HS-5 (cell line): ENCODE measurements around the gene SENP5.

Experiments
- DNase-seq: peaks from one replicate; pipeline ENCODE4 v3.0.0-alpha.2; 2012; ENCODE audit warnings: low read depth

SENP5 gene

DNA sequence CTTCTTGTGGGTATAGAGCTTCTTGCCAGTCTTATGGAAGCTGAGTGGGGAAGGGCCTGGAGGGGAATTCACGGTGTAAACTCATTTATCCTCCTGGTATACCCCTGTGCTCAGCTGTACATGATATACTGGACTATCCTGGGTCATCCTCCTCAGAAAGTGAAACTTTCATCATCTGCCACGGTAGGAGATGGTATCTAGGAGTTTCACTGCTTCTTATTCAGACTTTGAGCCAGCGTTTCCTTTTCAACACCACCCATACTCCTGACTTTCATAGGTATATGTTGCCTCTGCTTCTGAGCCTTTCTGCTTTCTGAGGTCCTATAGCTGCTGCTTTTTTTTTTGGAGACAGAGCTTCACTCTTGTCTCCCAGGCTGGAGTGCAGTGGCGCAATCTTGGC, 15.6 kb downstream of the SENP5 start:
- DNase-seq, result no peak

GRCh38 chr3:196886144-196886543, 18.4 kb downstream of the SENP5 start:
- DNase-seq, result no peak

GRCh38 chr3:196889844-196890708, 22.4 kb downstream of the SENP5 start:
- DNase-seq, result no peak

- DNase-seq, result no peak
Observed at GRCh38 chr3:196894557-196895295, 27.0 kb downstream of the SENP5 start.

- no peak for DNase-seq
Observed at GRCh38 chr3:196896229-196896628, 28.5 kb downstream of the SENP5 start.

GRCh38 chr3:196901768-196902167, 34.0 kb downstream of the SENP5 start:
- DNase-seq, result no peak

- no peak for DNase-seq
Observed at GRCh38 chr3:196902296-196902695, 34.6 kb downstream of the SENP5 start.

DNA sequence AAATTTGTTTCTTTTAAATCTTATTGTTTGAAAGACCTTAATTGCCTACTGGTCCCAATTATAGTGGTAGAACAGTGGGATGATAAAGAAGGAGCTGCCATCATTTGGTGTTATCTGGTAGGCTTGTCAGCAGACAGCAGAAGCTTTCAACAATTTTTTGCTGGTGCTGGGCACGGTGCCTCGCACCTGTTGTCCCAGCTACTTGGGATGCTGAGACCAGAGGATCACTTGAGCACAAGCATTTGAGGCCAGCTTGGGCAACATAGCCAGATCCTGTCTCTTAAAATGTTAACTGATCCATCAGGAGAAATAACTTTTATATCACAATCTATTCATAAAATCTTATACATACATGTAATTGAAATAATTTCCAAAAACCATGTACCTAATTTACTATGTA, 36.0 kb downstream of the SENP5 start:
- DNase-seq, result no peak

DNA sequence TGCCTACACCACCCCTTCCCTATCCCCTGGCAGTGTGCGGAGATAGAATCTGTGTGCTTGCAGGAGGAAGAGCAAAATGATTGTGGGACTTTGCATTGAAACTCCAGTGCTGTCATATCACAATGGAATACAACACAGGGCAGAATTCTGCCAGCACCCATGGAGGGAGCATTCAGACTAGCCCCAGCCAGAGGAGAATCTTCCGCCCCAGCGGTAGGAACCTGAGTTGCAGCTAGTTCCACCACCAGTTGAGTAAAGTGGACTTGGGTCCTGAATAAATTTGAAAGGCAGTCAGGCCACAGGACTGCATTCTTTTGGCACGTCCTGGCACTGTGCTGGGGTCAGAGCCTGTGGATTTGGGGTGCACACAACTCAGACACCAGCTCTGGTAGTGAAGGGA, 47.1 kb downstream of the SENP5 start:
- no peak for DNase-seq

DNA sequence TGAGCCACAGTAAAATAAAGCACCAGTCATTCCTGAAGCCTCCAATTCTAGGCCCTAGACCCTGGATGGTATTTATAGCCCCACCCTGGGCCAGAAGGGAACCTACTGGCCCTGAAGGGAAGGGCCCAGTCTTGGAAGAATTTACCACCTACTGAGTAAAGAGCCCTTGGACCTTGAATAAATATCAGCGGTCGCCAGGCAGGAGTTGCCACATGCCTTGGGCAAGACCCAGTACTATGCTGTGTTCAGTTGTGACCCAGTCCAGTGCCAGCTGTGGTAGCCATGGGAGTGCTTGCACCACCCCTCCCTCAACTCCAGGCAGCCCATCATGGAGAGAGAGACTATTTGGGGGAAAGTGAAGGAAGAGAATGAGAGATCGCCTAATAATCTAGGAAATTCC, 47.7 kb downstream of the SENP5 start:
- DNase-seq, result no peak

- DNase-seq, result no peak
Observed at GRCh38 chr3:196916221-196916620, 48.5 kb downstream of the SENP5 start.

DNA sequence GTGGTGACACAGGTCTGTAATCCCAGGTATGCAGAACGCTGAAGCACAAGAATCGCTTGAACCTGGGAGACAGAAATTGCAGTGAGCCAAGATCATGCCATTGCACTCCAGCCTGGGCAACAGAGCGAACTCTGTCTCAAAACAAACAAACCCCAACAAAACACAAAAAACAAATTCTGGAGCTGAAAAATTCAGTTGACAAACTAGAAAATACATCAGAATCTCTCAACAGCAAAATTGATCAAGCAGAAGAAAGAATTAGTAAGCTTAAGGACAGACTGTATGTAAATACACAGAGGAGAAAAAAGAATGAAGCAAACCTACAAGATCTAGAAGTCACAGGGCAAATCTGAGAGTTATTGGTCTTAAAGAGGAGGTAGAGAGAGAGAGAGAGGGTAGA, 49.3 kb downstream of the SENP5 start:
- no peak for DNase-seq

GRCh38 chr3:196918968-196919367, 51.2 kb downstream of the SENP5 start:
- no peak for DNase-seq

DNA sequence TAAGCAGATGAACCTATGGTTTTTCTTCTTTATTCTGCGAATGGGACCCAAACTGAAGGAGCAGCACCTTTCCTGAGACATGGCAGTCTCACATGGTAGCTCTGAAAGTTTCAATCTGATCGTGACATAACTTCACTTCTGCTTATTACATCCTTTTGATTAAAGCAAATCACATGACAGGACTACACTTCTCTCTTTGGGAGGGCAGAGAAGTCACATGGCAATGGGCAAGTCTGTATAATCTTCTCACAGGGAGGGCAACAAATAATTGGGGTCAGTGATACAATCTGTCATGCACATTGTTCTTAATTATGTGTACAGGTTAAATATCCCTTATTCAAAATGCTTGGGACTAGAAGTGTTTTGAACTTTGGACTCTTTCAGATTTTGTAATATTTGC, 53.0 kb downstream of the SENP5 start:
- no peak for DNase-seq

DNA sequence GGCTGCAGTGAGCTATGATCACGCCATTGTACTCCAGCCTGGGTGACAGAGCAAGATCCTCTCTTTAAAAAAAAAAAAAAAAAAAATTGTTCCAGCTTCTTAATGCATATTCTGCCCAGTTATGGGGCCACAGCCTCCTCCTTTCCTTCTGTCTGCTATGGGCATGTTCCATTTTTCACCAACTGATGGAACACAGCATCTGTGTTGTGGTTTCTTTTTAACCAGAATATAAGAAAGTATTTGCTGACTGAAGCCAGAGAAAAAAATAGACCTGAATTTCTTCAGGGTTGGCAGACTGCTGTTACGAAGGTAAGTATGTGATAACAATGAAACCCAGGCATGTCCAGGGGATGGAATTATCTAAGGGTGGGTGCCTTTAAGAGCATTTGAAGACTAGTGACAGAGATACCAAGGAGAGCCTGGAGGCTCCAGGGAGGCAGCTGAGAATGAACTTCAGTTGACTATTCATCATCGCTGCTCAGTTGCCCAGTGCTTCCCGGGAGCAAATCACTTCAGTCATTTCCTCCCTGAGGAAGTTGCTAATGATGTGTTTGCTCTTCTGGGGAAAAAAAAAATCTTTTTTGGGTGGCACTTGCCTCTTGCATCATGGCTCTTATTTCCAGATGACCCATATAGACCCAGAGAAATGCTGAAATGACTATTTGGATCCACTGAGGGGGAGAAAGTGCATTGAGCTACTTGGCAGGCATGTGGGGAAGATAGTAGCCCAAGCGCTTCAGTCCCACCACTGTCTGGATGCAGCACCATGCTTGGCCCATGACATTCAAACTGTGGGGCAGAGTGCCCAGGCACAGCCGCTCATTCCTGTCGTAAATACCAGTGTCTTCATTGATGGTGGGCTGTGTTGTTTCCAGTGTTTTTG, 60.1 kb downstream of the SENP5 start:
- no peak for DNase-seq

DNA sequence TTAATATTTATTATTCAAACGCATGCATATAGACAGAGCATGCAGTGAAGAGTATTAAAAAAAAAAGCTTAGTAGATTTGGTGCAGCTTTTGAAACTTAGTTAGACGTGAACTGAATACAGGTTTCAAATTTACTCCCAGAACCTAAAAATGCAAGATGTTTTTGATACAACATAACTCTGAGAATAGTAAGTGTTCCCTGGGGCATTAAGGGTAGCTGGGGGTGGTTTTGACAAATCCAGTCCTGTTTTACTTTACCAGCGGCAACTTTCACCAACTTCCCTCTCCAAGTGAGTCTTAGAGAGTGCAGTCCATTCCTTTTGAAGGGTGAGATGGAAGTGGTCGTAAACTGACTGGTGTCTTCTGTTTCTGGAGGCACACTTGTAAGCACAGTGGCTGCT, 63.4 kb downstream of the SENP5 start:
- no peak for DNase-seq

GRCh38 chr3:196931828-196932587, 64.3 kb downstream of the SENP5 start:
- DNase-seq, result no peak

DNA sequence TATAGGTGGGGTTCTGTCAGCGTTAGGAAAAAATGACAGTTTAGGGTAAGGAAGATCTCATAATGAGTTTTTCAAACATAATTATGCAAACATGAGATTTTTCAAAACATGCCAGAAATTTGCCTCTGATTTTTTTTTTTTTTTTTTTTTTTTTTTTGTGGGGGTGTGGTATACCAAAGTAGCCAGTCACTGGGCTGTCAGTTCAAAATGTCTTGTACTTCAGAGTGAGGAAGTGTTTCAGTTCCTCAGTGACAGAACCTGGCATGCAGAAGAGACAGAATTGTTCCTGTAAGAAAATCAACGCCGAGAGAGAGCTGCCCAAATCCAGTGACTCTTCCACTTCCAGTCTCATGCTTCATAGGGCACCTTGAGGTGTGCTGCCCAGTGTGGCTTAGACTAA, 64.9 kb downstream of the SENP5 start:
- no peak for DNase-seq

GRCh38 chr3:196936288-196936687, 68.6 kb downstream of the SENP5 start:
- no peak for DNase-seq

GRCh38 chr3:196938124-196938523, 70.4 kb downstream of the SENP5 start:
- DNase-seq, result no peak

GRCh38 chr3:196938576-196938975, 70.9 kb downstream of the SENP5 start:
- no peak for DNase-seq

GRCh38 chr3:196941729-196942225, 74.1 kb downstream of the SENP5 start:
- peak; percentile 15 for DNase-seq
